DND-41 (cell line): ENCODE data around the gene DTL.
"Not testable (repeated sequence)": the region's sequence is repeated elsewhere in the genome, so short reads cannot be mapped to it uniquely, and the experiment has no call there.

Experiments
- ATAC-seq: fragments of 200-7000 bp; cut with Tn5 transposase; 3 replicates; pipeline ENCODE4 v1.9.1; 2021; ENCODE audit warnings: low read depth; ENCODE audit not compliant: insufficient read depth
- DNase-seq: peaks from one replicate; pipeline ENCODE4 v3.0.0-alpha.2; 2020
- H2AFZ ChIP-seq: 2 replicates; pipeline ENCODE4 v1.6.0; 2012; ENCODE audit warnings: low read depth, low read length
- H3K27ac ChIP-seq: 2 replicates; pipeline ENCODE4 v1.5.1; 2012; ENCODE audit warnings: low read length, inconsistent platforms
- H3K27me3 ChIP-seq: fragments of 200-600 bp; sonication (generic); 2 replicates; pipeline ENCODE4 v1.6.0; 2012; ENCODE audit warnings: low read length, mild to moderate bottlenecking, inconsistent platforms; ENCODE audit not compliant: insufficient read depth, poor library complexity
- H3K36me3 ChIP-seq: 2 replicates; pipeline ENCODE4 v1.5.1; 2012; ENCODE audit warnings: low read length, inconsistent platforms; ENCODE audit not compliant: insufficient read depth
- H3K4me1 ChIP-seq: 2 replicates; pipeline ENCODE4 v1.5.1; 2012; ENCODE audit warnings: mild to moderate bottlenecking, low read length; ENCODE audit not compliant: insufficient read depth
- H3K4me2 ChIP-seq: 2 replicates; pipeline ENCODE4 v1.6.0; 2012; ENCODE audit warnings: mild to moderate bottlenecking, moderate library complexity, low read length, inconsistent platforms; ENCODE audit not compliant: insufficient read depth
- H3K4me3 ChIP-seq, 2 experiments: fragments of 200-600 bp in 1 of 2; shearing (Covaris generic) in 1 of 2; 2 replicates each; pipeline ENCODE4 v1.5.1; 2012 to 2016; ENCODE audit warnings: inconsistent platforms in 2 of 2, low read length in 2 of 2, mild to moderate bottlenecking in 2 of 2, low read depth in 1 of 2, moderate library complexity in 1 of 2
- H3K79me2 ChIP-seq: 2 replicates; pipeline ENCODE4 v1.6.0; 2012; ENCODE audit warnings: low read length, inconsistent platforms; ENCODE audit not compliant: insufficient read depth
- H3K9ac ChIP-seq: 2 replicates; pipeline ENCODE4 v1.6.0; 2012; ENCODE audit warnings: low read depth, mild to moderate bottlenecking, inconsistent platforms, low read length, moderate library complexity
- H3K9me3 ChIP-seq: 2 replicates; pipeline ENCODE4 v1.5.1; 2012; ENCODE audit warnings: low read length, moderate library complexity, mild to moderate bottlenecking, inconsistent platforms; ENCODE audit not compliant: insufficient read depth, severe bottlenecking
- H4K20me1 ChIP-seq: 2 replicates; pipeline ENCODE4 v1.6.0; 2012; ENCODE audit warnings: low read length; ENCODE audit not compliant: insufficient read depth
- EZH2 ChIP-seq: IDR thresholded peaks from 3 replicates; pipeline ENCODE4 v1.6.1; 2012; ENCODE audit warnings: borderline replicate concordance, low read depth, mild to moderate bottlenecking, moderate library complexity, low read length, inconsistent platforms; ENCODE audit not compliant: severe bottlenecking
- TF ChIP-seq, protein P1 (sequence below): IDR thresholded peaks from 2 replicates; pipeline ENCODE4 v1.5.1; 2012; ENCODE audit warnings: borderline replicate concordance, low read length, moderate library complexity, mild to moderate bottlenecking; ENCODE audit not compliant: poor library complexity, severe bottlenecking; ENCODE audit errors: extremely low read depth

The DTL gene

DNA sequence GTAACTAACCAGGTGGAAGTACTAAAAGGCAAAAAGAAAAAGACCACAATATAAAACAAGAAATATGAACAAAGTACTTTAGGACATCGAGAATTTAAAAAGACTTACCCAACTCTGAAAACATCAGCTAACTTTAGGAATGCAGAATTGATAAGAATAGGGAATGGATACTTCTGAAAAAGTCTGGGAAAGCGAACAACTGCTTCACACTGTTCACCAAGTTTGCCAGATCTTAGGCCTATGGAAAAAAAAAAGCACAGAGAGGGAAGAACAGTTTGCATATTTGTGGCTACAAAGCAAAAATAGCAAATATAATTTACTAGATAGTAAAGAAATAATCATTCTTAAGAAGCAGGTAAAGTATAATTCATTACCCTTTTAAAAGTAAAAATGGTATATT lies 14.6 kb upstream of the DTL start:
- H3K9ac ChIP-seq: no peak overlapping the region
- H3K79me2 ChIP-seq: peaks cover 72% of the 10 kb centered on the region
- no peak overlapping the region for H2AFZ ChIP-seq
- H3K4me2 ChIP-seq: no peak overlapping the region
- no peak overlapping the region for H3K4me3 ChIP-seq
- ATAC-seq (no peak), DNase-seq (no peak)
- H3K36me3 ChIP-seq: peaks cover 47% of the 10 kb centered on the region
- TF ChIP-seq, protein P1, sequence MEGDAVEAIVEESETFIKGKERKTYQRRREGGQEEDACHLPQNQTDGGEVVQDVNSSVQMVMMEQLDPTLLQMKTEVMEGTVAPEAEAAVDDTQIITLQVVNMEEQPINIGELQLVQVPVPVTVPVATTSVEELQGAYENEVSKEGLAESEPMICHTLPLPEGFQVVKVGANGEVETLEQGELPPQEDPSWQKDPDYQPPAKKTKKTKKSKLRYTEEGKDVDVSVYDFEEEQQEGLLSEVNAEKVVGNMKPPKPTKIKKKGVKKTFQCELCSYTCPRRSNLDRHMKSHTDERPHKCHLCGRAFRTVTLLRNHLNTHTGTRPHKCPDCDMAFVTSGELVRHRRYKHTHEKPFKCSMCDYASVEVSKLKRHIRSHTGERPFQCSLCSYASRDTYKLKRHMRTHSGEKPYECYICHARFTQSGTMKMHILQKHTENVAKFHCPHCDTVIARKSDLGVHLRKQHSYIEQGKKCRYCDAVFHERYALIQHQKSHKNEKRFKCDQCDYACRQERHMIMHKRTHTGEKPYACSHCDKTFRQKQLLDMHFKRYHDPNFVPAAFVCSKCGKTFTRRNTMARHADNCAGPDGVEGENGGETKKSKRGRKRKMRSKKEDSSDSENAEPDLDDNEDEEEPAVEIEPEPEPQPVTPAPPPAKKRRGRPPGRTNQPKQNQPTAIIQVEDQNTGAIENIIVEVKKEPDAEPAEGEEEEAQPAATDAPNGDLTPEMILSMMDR: no peak
- TF ChIP-seq EZH2: no peak
- H4K20me1 ChIP-seq: peaks cover 19% of the 10 kb centered on the region; the same call in 1 of the 2 replicates
- peaks cover 2% of the 10 kb centered on the region for H3K9me3 ChIP-seq
- no peak overlapping the region for H3K27ac ChIP-seq
- H3K4me1 ChIP-seq: no peaks in the 10 kb centered on the region
- no peaks in the 10 kb centered on the region for H3K27me3 ChIP-seq

DNA sequence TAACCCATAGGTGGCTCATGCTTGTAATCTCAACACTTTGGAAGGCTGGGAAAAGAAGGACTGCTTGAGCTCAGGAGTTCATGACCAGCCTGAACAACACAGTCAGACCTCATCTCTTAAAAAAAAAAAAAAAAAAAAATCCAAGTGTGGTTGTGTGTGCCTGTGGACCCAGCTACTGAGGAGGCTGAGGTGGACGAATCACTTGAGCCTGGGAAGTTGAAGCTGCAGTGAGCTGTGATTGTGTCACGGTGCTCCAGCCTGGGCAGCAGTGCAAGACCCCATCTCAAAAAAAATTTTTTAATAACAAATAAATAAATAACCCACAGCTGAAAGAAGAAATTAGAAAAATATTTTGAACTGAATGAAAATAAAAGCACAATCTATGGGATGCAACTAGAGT lies 14.0 kb upstream of the DTL start:
- H3K27me3 ChIP-seq: no peaks in the 10 kb centered on the region
- ATAC-seq: no peak
- H3K4me1 ChIP-seq: no peaks in the 10 kb centered on the region
- peaks cover 25% of the 10 kb centered on the region; the same call in 1 of the 2 replicates for H4K20me1 ChIP-seq
- TF ChIP-seq EZH2: no peak
- TF ChIP-seq, protein P1: no peak
- peaks cover 73% of the 10 kb centered on the region for H3K79me2 ChIP-seq
- no peak overlapping the region for H3K27ac ChIP-seq
- DNase-seq: no peak
- no peak overlapping the region for H2AFZ ChIP-seq
- H3K9ac ChIP-seq: no peak overlapping the region
- H3K9me3 ChIP-seq: peaks cover 2% of the 10 kb centered on the region
- H3K4me3 ChIP-seq: no peak overlapping the region
- H3K4me2 ChIP-seq: no peak overlapping the region
- H3K36me3 ChIP-seq: peaks cover 44% of the 10 kb centered on the region

DNA sequence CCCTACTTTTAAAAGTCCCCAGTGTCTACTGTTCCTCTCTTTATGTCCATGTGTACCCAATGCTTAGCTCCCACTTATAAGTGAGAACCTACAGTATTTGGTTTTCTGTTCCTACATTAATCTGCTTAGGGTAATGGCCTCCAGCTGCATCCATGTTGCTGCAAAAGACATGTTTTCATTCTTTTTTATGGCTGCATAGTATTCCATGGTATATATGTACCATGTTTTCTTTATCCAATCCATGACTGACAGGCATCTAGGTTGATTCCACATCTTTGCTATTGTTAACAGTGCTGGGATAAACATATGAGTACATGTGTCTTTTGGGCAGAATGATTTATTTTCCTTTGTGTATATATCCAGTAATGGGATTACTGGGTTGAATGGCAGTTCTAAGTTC lies 12.6 kb upstream of the DTL start:
- H3K4me2 ChIP-seq, H3K4me3 ChIP-seq, DNase-seq, H2AFZ ChIP-seq, H3K9me3 ChIP-seq, H3K9ac ChIP-seq, H3K27me3 ChIP-seq, H3K4me1 ChIP-seq, H3K27ac ChIP-seq, ATAC-seq: not testable (repeated sequence)
- Histone ChIP-seq H3K36me3 (peaks cover 33% of the 10 kb centered on the region), H3K79me2 (peaks cover 86% of the 10 kb centered on the region), H4K20me1 (peaks cover 33% of the 10 kb centered on the region; the same call in 1 of the 2 replicates)

DNA sequence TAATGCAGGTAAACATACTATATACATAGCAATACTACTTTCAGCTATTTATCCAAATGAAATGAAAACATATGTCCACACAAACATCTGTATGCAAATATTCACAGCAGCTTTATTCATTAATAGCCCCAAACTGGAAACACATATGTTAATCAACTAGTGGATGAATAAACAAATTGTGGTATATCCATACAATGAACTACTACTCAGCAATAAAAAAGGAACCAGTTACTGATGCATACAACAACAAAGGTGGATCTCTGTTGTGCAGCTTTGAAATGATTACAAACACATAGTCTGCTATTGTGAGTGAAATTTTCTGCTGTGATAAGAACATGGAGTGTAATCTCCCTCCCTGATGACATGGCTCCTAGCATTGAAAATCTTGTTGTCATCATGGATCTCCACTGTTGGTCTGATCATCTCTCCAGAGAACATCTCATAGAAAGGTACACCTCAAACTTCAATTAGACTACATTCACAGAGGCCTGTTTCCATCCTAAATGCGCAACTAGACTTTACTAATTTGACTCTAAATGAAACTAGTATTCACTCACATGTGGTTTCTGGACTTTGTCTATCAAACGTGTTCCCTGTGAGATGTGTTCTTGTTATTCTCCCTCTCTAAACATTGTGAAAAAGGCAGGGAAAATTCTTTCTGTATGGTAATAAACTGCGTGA lies 10.9 kb upstream of the DTL start:
- Histone ChIP-seq H4K20me1 (peaks cover 47% of the 10 kb centered on the region; the same call in 1 of the 2 replicates), H3K4me3 (no peak overlapping the region), H3K9me3 (peaks cover 2% of the 10 kb centered on the region), H2AFZ (no peak overlapping the region), H3K27ac (no peak overlapping the region), H3K36me3 (peaks cover 29% of the 10 kb centered on the region), H3K9ac (no peak overlapping the region), H3K27me3 (no peaks in the 10 kb centered on the region), H3K79me2 (peaks cover 99% of the 10 kb centered on the region), H3K4me2 (no peak overlapping the region), H3K4me1 (peaks cover 10% of the 10 kb centered on the region; the same call in 1 of the 2 replicates)
- DNase-seq (no peak), ATAC-seq (no peak)
- TF ChIP-seq, protein P1: no peak
- no peak for TF ChIP-seq EZH2

DNA sequence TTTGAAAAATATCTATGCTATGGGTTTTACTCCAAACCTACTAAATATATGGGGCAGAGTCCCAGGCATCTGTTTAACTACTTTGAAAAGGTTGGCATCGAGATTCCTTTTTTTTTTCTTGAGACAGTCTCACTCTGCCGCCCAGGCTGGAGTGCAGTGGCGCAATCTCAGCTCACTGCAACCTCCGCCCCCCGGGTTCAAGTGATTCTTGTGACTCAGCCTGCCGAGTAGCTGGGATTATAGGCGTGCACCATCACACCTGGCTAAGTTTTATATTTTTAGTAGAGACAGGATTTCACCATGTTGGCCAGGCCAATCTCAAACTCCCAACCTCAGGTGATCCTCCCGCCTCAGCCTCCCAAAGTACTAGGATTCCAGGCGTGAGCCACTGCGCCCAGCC lies 7.8 kb upstream of the DTL start:
- H3K27me3 ChIP-seq, H3K4me2 ChIP-seq, ATAC-seq, H3K27ac ChIP-seq, H3K9me3 ChIP-seq, H3K4me3 ChIP-seq, H3K9ac ChIP-seq, H2AFZ ChIP-seq, DNase-seq: not testable (repeated sequence)
- Histone ChIP-seq H4K20me1 (peaks cover 69% of the 10 kb centered on the region; the same call in 1 of the 2 replicates), H3K79me2 (peaks cover 100% of the 10 kb centered on the region), H3K4me1 (peaks cover 37% of the 10 kb centered on the region), H3K36me3 (peaks cover 19% of the 10 kb centered on the region)
